NCI-H1105 (cell line): ENCODE results near the gene ZSCAN2.

Experiments used
- DNase-seq: peaks from one replicate; lab custom pipeline; 2025; lab: John Stamatoyannopoulos, UW

ZSCAN2 gene

DNA sequence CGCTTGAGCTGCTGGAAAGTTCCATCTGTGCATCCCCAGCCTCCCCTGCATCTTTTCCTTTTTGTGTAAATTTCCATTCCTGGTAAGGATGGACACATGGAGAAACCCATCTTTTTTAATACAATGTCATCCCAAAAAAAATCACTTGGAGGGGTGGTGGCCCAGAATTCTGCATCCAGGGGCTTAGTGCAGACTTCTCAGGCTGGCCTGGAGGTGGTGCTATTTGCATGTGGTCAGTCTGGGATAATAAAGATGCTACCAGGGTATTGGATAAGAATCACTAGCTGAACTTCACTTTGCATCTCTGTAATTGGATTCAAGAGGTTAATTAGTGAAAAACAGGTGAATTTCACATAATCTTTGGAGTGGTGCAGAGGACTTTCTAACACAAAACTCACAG is 1.8 kb upstream of the ZSCAN2 start:
- DNase-seq, result no peak

DNA sequence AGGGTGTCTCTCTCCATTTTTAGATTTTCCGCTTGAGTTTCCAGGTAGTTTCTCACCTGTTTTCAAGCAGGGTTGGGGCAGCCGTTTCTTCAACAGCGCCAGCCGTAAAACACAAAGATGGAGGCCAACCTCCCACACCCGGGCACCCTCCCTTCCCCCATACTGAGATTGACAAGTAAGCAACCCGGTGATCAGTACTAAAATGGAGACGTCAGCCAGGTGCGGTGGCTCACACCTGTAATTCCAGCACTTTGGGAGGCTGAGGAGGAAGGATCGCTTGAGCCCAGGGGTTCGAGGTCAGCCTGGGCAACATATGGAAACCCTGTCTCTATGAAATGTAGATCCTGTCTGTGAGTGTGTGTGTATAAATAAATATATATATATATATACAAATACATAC is 903 bp upstream of the ZSCAN2 start:
- no peak for DNase-seq

DNA sequence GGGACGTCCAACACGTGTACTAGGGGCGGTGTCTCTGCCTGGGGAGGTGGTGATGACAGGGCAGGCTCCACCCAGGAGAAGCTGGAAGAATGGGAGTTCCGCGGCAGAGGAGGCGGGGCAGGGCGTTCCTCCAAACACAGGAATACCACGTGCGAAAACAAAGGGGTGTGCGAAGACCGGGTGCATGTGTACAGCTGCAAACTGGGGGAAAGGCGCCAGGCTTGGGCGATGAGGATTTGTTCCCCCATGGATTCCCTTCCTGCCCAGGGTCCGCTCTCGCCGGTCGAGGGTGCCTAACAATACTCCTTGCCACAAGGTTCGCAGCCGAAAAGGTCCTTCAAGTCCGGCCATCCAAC is 500 bp upstream of the ZSCAN2 start:
- DNase-seq, result no peak

DNA sequence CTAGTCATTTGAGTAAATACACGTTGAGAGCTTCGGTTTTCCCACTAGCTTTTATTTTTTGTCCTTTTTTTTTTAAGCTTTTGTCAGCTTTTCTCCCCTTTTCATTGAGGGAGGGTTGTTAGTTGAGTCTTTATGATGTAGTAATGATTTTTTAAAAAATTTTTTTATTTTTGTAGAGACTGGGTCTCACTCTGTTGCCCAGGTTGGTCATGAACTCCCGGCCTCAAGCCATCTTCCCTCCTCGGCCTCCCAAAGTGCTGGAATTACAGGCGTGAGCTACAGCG is 688 bp downstream of the ZSCAN2 start:
- no peak for DNase-seq

DNA sequence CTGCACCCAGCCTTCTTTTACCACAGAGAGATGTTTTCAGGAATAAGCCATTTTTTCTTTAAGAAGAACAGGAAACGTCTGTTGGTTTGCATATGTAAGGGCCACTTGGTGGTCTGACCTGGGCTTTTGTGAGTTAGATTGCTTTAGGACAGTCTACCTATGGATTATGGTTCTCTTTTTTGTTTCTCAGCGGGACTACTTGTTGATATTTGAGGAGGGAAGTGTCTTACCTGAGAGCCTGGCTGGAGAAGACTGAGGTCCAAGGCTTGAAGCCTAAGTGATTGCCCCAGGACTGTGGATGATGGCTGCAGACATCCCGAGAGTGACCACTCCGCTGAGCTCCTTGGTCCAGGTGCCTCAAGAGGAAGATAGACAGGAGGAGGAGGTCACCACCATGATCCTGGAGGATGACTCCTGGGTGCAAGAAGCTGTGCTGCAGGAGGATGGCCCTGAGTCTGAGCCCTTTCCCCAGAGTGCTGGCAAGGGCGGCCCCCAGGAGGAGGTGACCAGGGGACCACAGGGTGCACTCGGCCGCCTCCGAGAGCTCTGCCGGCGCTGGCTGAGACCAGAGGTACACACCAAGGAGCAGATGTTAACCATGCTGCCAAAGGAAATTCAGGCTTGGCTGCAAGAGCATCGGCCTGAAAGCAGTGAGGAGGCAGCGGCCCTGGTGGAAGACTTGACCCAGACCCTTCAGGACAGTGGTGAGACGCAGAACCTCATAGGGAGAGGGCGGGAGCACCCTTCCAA is 3.0 kb downstream of the ZSCAN2 start:
- no peak for DNase-seq

DNA sequence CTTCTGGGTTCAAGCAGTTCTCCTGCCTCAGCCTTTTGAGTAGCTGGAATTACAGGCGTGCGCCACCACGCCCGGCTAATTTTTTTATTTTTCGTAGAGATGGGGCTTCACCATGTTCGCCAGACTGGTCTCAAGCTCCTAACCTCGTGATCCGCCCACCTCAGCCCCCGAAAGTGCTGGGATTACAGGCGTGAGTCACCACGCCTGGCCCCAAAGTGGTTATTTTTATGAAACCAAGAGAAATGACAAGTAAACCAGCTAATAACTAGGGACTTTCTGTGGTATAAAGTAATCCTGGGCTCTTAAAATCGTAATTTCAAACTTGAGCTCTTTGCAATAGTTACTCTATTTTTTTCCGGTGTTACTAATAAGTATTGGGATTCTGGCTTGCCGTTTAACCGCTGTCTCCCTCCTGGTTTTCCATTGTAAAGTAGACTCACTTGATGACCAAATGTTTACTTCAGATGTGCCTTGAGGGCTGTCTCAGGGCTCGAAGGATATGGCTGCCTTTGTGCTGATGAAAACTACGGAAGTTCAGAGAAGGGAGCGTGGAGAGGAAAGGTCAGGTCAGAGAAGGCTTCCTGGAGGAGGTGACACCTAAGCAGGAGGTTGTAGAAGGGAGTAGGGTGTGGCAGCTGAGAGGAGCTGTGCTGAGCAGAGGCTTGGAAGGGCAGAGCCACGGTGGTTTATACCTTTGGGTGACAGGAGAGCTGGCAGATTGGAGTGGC is 4.2 kb downstream of the ZSCAN2 start:
- DNase-seq, result no peak

DNA sequence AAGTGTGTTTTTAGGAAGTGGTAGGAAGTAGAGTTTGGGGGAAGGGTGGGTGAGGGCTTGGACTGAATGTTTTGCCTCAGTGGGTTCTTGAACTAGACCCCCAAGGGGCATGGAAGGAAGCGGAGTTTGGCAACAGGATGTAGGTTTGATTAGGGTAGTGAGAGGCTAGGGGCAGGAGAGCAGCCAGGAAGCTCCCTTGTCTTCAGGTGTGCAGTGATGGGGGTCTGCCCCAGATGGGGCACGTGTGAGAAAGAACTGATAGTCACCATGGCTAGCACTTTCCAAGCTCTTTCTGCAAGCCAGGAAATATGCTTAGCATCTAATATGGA is 4.7 kb downstream of the ZSCAN2 start:
- no peak for DNase-seq

DNA sequence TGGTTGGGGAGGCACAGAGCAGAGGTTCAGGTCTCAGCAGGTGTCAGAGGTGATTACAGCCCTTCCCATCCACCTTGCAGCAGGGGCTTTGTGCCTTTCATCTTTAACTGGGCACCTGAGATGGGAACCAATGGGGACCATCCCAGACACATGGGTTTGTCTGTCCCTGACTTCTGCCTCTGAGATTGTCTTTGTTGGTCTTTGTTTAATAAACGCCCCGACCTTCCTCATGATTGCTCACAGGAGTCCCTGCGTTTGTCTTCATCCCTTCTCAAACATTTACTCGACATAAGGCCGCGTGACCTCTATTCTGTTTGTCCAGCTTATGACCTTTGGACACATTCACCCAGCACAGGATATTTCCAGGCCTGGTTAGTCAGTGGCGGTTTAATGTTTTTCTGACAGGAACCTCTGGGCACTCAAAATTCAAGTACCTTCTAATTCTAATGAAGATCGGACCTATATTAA is 5.9 kb downstream of the ZSCAN2 start:
- no peak for DNase-seq

DNA sequence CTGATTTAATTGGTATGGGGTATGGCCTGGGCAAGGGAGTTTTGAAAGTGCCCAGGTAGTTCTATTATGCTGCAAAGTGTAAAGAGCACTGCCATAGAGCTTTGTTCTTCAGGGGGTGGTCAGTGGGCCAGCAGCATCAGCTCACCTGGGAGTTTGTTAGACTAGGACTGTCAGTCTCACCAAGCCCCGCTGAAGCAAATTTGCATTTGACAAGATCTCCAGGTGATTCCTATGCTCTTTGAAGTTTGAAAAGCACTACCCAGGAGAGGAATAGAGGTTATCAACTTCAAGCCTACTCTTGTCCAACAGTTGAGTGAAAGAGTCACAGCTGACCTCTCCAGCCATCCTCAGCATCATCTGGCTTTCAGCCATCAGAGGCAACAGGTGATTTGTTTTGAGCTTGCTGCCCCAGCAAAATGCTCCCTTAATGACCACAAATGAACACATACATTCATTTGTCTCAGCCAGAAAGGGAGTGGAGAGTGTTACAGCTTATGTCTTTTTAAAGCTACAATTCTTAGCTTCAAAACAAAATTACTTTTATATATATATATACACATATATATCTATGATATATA is 8.0 kb downstream of the ZSCAN2 start:
- DNase-seq, result no peak

DNA sequence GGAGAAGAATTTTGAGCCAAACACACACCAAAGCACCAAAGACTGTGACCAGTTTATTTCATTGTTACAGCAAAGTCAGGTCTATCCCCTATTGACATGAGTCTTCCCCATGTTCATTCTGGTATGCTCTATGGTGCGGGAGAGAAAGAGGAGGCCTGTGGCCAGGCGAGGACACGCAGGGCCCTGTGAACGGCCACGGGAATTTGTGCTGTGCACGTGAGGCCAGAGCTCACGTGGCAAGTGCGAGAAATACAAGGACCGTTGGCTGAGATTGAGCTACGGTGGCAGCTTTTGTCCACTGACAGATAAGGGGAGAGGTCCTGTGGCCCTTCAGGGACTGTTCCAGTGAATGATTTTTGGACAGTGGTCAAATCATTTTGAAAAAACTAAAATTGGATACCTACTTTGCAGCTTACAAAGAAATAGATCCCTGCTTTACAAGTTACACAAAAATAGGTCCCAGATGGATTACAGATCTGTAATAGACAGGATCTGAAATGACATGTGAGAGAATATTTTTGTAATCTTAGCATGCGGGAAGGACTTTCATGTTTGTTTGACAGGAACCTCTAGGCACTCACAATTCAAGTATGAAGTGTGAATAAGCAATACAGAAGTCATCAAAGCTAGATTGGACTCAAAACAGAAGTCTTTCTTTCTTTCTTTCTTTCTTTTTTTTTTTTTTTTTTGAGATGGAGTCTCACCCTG is 9.2 kb downstream of the ZSCAN2 start:
- DNase-seq, result no peak

DNA sequence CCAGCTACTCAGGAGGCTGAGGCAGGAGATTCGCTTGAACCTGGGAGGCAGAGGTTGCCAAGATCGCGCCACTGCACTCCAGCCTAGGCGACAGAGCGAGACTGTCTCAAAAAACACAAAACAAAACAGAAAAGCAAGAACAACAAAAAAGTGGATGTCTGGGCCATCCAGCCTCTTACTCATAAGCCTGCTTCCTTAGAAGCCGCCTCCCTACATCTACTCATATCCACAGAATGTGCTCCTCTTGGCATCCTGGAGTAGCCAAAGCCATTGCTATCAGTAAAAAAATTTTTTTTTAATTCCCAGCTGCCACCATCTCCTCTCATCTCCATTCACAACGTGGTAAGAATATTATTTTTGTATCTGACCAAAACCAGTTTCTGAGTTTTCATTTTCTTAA is 10.8 kb downstream of the ZSCAN2 start:
- no peak for DNase-seq

DNA sequence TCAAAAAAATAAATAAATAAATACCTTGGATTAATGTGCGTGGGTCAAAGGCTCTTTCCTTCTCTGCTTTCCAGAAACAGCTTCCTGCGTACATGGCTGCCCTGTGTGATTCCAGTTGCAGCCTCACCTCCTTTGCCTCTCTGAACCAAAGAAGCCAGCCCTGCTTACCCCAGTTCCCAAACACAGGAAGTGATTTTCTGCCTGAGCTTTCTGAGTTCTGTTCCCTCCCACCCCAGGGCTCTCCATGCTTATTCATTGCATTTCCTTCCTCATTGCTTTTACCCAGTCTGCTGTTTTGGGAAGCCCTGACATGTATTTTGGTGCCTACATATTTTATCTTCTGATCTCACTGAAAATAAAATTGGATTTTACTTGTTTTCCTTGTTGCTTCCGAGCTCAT is 15.4 kb downstream of the ZSCAN2 start:
- no peak for DNase-seq

DNA sequence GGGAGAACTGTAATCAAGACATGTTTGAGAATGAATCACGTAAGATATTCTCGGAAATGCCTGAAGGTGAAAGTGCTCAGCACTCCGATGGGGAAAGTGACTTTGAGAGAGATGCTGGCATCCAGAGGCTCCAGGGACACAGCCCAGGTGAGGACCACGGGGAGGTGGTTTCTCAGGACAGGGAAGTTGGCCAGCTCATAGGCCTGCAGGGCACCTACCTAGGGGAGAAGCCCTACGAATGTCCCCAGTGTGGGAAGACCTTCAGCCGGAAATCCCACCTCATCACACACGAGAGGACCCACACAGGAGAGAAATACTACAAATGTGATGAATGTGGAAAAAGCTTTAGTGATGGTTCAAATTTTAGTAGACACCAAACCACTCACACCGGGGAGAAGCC is 19.8 kb downstream of the ZSCAN2 start:
- DNase-seq, result no peak

DNA sequence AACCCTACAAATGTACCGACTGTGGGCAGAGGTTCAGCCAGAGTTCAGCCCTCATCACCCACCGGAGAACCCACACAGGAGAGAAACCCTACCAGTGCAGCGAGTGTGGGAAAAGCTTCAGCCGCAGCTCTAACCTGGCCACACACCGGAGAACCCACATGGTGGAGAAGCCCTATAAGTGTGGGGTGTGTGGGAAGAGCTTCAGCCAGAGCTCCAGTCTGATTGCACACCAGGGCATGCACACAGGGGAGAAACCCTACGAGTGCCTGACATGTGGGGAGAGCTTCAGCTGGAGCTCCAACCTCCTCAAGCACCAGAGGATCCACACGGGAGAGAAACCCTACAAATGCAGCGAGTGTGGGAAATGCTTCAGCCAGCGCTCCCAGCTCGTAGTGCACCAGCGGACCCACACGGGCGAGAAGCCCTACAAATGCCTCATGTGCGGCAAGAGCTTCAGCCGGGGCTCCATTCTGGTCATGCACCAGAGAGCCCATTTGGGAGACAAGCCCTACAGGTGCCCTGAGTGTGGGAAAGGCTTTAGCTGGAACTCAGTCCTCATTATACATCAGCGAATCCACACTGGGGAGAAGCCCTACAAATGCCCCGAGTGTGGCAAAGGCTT is 20.7 kb downstream of the ZSCAN2 start:
- no peak for DNase-seq

DNA sequence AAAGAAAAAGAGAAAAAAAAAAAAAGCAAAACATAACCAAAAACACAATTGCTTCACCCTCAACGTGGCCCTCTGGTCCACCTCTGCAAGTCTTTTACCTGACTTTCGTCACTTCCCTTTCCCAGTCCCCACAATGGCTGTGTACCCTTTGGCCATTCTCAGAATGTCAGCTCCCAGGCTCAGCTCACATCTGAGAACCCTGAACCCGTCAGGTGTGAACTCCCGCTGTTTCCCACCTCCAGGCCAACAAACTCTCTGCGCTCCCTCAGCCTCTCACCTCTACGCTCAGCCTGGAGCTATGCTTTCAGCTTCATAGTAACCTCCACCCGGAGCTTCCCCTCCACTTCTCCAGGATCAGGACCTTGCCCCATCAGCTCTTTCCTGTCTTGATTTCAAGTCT is 23.6 kb downstream of the ZSCAN2 start:
- no peak for DNase-seq

DNA sequence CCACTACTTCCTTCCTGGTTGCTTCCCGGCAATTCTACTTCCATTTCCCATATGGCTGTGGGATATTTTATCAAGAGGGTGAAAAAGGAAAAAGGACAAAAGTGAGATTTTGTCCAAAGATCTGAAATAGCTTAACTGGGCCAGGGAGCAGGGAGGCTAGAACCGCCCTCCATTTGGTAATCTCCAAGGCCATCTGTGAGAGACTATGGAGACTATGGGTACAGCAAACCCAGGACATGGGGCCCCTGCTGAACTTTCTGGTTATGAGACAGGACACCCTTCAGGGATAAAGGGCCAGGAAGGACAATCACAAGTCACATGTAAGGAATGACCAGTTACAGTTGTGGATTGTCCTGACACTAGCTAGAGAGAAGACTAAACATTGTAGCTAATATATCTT is 24.3 kb downstream of the ZSCAN2 start:
- DNase-seq, result no peak

DNA sequence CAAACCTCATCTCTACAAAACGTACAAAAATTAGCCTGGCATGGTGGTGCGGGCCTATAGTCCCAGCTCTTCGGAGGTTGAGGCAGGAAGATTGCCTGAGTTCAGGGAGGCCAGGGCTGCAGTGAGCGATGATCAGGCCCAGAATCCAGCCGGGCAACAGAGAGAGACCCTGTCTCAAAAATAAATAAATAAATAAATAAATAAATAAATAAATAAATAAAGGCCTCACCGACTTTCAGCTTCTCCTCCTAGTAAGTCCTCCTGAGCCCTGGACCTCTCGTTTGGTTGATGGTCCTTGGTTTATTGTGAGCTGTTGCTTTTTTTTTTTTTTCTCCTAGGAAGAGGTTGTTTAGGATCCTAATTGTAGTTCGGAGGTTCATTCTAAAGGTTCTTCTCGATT is 28.2 kb downstream of the ZSCAN2 start:
- no peak for DNase-seq

DNA sequence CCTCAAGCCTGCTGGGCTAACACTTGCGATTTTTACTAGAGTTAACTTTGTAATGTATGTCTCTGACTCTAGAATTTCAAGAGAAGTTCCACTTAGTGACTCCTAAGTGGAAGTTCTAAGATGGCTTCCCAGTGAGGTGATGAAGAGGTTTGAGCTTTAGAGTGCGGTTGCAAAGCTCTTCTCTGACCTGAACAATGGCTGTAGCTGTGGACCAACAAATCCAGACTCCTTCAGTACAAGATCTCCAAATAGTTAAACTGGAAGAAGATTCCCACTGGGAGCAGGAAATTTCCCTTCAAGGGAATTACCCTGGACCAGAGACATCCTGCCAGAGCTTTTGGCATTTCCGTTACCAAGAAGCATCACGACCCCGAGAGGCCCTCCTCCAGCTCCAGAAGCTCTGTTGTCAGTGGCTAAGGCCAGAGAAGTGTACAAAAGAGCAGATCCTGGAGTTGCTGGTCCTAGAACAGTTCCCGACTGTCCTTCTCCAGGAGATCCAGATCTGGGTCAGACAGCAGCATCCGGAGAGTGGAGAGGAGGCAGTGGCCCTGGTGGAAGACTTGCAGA is 31.0 kb downstream of the ZSCAN2 start:
- DNase-seq, result no peak

DNA sequence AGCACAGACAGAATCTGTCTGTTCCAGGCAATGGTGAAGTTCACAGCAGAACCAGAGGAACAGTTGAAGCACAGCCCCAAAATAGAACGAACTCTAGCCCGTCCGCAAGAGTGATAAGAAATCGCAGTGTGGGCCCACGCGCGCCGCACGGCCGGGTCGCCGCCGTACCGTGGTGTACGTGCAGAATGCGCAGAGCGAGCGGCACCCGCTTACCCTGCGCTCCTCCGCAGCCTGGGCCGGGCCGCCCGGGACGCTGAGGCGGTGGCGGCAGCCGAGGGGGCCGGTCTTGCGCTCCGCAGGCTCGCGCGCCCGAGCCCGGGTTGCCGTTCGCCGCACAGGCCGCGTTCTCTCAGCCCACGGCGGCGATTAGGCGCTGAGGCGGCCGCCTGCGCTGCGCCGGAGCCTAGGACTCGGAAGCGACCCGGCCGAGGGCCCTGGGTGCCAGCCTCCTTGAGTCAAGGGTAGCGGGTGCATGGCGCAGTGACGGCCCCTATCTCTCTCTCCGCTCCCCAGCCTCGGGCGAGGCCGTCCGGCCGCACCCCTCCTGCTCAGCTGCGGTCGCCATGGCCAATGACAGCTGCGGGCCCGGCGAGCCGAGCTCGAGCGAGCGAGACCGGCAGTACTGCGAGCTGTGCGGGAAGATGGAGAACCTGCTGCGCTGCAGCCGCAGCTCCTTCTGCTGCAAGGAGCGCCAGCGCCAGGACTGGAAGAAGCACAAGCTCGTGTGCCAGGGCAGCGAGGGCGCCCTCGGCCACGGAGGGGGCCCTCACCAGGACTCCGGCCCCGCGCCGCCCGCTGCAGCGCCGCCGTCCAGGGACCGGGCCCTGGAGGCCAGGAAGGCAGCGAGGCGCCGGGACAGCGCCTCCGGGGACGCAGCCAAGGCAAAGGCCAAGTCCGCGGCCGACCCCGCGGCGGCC is 32.8 kb downstream of the ZSCAN2 start:
- DNase-seq, result peak; percentile 3

DNA sequence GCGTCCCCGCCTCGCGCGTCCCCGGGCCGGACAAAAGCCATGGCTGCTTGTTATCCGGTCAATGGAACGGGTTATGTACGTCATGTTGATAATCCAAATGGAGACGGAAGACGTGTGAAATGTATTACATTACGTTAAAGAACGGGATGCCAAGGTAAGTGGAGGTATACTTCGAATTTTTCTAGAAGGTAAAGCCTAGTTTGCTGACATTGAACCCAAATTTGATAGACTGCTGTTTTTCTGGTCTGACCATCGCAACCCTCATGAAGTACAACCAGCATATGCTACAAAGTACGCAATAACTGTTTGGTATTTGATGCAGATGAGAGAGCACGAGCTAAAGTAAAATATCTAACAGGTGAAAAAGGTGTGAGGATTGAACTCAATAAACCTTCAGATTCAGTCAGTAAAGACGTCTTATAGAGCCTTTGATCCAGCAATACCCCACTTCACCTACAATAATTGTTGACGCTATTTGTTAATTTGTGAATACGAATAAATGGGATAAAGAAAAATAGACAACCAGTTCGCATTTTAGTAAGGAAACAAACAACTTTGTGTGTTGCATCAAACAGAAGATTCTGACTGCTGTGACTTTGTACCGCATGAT is 33.5 kb downstream of the ZSCAN2 start:
- no peak for DNase-seq

DNA sequence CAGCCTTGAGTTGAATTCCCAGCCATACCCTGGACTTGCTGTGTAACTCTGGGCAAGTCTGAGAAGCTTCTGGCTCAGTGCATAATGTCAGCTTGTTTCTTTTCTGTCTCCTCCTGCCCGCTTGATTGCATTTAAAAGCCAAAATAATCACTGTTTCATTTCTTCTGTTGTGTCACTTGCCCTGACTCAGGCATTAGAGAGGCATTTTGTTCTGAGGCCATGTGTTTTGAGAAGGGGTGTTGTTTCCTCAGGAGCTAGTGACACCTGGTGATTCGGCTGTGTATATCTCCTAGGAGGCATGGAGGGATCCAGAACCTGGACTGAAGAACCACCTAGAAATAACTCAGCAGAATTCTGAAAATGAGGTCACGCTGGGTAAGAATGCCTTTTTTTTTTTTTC is 37.3 kb downstream of the ZSCAN2 start:
- no peak for DNase-seq
